Left lung (tissue), 10 donors: Measurements from ENCODE around the gene SECISBP2. TPM values are rescaled to one million over a fixed set of nuclear protein-coding genes. Genes with fewer than 3 reads are reported as not detected.

Experiments
- ATAC-seq: fragments of 200-7000 bp; cut with Tn5 transposase; one replicate; pipeline ENCODE4 v1.9.1; 2020; ENCODE audit warnings: moderate library complexity
- DNase-seq, 4 donors: peaks; one replicate each; pipeline ENCODE4 v3.0.0-alpha.2; 2013 to 2020
- H3K27ac ChIP-seq, 2 donors: fragments of 200-600 bp; sonication (generic) in 1 of 2; one replicate each; pipeline versions ENCODE4 v1.5.0 to v1.8.0; 2020 to 2021
- H3K27me3 ChIP-seq, 2 donors: fragments of 200-600 bp; sonication (generic) in 1 of 2; one replicate each; pipeline versions ENCODE4 v1.5.0 to v1.8.0; 2020 to 2021
- H3K36me3 ChIP-seq, 2 donors: fragments of 200-600 bp; sonication (generic) in 1 of 2; one replicate each; pipeline versions ENCODE4 v1.5.0 to v1.8.0; 2020 to 2021
- H3K4me1 ChIP-seq, 2 donors: fragments of 200-600 bp; one replicate each; pipeline ENCODE4 v1.8.0; 2021
- H3K4me3 ChIP-seq, 2 donors: fragments of 200-600 bp; sonication (generic) in 1 of 2; one replicate each; pipeline versions ENCODE4 v1.5.0 to v1.8.0; 2020 to 2021; ENCODE audit warnings: mild to moderate bottlenecking in 1 of 2
- H3K9me3 ChIP-seq, 2 donors: fragments of 200-600 bp; sonication (generic) in 1 of 2; one replicate each; pipeline versions ENCODE4 v1.5.0 to v1.8.0; 2020 to 2021
- intact Hi-C, 2 donors: fragments of 100-400 bp; cut with DNase I; formaldehyde crosslinking; loops; one replicate each; pipeline versions ENCODE4 v1.11.2 to v1.14.2; 2022
- polyA plus RNA-seq, 6 donors: library from polyadenylated mRNA; unstranded; fragments of 120-200 nt; gene quantifications; one replicate each; pipeline ENCODE4 v1.2.1, GENCODE V29; 2013; ENCODE audit not compliant: insufficient read length in 6 of 6
- total RNA-seq, 2 donors: library from RNA; stranded (reverse); fragmentation: NEBNext Ultra II Directional; extraction: Animal tissue kit (Norgen Biotek cat#: 25700); gene quantifications; one replicate each; pipeline ENCODE4 v1.2.1, GENCODE V29; 2021
- TF ChIP-seq, protein P1 (sequence below), 2 donors: fragments of 200-600 bp; sonication (generic) in 1 of 2; IDR thresholded peaks; one replicate each; pipeline versions ENCODE4 v1.5.0 to v1.8.0; 2021; ENCODE audit warnings: antibody characterized with exemption in 2 of 2
- donor health status: DM: no; HTN: yes; CAD: no.
- donor health status: DM: no; HTN: no; CAD: no.

Gene SECISBP2
- total and polyA plus RNA-seq, 8 donors, result 31.4 to 92.8 (median 89.3) TPM

DNA sequence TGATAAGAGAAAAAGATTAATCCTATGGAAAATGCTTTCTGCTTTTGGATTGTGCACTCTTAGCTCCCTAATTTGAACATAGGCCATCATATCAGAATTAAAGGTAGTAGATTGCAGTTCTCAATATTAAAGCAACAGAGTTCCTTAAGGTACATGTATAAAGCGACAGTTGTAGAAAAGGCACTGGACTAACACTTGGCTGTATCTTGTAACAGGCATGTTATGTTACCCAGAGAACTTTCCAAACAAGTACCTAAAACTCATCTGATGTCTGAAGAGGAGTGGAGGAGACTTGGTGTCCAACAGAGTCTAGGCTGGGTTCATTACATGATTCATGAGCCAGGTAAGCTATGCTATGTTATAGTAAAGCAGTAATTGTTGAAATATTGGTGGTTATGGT lies 3.3 kb upstream of the SECISBP2 start:
- H3K4me3 ChIP-seq, result no peak overlapping the region
- H3K9me3 ChIP-seq, result no peaks in the 10 kb centered on the region
- DNase-seq (no peak), ATAC-seq (no peak)
- peaks cover 0 to 14% of the 10 kb centered on the region in 2 donors for H3K36me3 ChIP-seq
- peaks cover 29 to 57% of the 10 kb centered on the region in 2 donors for H3K4me1 ChIP-seq
- H3K27me3 ChIP-seq, result no peaks in the 10 kb centered on the region
- H3K27ac ChIP-seq, result no peak overlapping the region
- TF ChIP-seq, protein P1, sequence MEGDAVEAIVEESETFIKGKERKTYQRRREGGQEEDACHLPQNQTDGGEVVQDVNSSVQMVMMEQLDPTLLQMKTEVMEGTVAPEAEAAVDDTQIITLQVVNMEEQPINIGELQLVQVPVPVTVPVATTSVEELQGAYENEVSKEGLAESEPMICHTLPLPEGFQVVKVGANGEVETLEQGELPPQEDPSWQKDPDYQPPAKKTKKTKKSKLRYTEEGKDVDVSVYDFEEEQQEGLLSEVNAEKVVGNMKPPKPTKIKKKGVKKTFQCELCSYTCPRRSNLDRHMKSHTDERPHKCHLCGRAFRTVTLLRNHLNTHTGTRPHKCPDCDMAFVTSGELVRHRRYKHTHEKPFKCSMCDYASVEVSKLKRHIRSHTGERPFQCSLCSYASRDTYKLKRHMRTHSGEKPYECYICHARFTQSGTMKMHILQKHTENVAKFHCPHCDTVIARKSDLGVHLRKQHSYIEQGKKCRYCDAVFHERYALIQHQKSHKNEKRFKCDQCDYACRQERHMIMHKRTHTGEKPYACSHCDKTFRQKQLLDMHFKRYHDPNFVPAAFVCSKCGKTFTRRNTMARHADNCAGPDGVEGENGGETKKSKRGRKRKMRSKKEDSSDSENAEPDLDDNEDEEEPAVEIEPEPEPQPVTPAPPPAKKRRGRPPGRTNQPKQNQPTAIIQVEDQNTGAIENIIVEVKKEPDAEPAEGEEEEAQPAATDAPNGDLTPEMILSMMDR (IDR thresholded peaks at IDR 0.05), result no peak
- intact Hi-C loops, result loop anchor here in 1 of 2 donors (5.0 kb wide), 1 partner anchor 232 kb away; no protein-coding TSS in a partner anchor

GRCh38 chr9:89315482-89315881 lies 2.8 kb upstream of the SECISBP2 start:
- peaks cover 28 to 61% of the 10 kb centered on the region in 2 donors for H3K4me1 ChIP-seq
- peaks cover 0 to 14% of the 10 kb centered on the region in 2 donors for H3K36me3 ChIP-seq
- DNase-seq (no peak), ATAC-seq (no peak)
- intact Hi-C loops, result loop anchor here in 1 of 2 donors (5.0 kb wide), 1 partner anchor 232 kb away; no protein-coding TSS in a partner anchor
- TF ChIP-seq, protein P1 (IDR thresholded peaks at IDR 0.05), result no peak
- H3K9me3 ChIP-seq, result no peaks in the 10 kb centered on the region
- H3K27me3 ChIP-seq, result no peaks in the 10 kb centered on the region
- no peak overlapping the region for H3K27ac ChIP-seq
- no peak overlapping the region for H3K4me3 ChIP-seq

GRCh38 chr9:89317282-89317681 lies 1.0 kb upstream of the SECISBP2 start:
- DNase-seq (no peak), ATAC-seq (no peak)
- Histone ChIP-seq H3K4me3 (peak overlapping the region in 1 of 2 donors; percentile 59), H3K36me3 (peaks cover 0 to 14% of the 10 kb centered on the region in 2 donors), H3K27me3 (no peaks in the 10 kb centered on the region), H3K9me3 (no peaks in the 10 kb centered on the region), H3K27ac (peak overlapping the region; percentile 99 to 100), H3K4me1 (peaks cover 24 to 68% of the 10 kb centered on the region in 2 donors)
- TF ChIP-seq, protein P1 (IDR thresholded peaks at IDR 0.05), result no peak
- intact Hi-C loops, result loop anchor here in 1 of 2 donors (5.0 kb wide), 1 partner anchor 230 kb away; no protein-coding TSS in a partner anchor

GRCh38 chr9:89319015-89319905 lies 960 bp downstream of the SECISBP2 start:
- TF ChIP-seq, protein P1 (IDR thresholded peaks at IDR 0.05), result no peak
- H3K27me3 ChIP-seq, result no peaks in the 10 kb centered on the region
- ATAC-seq, result peak; percentile 4
- H3K27ac ChIP-seq, result peak overlapping the region; percentile 99 to 100
- no peaks in the 10 kb centered on the region for H3K9me3 ChIP-seq
- intact Hi-C loops, result loop anchor here in 1 of 2 donors (5.0 kb wide), 1 partner anchor 228 kb away; no protein-coding TSS in a partner anchor
- H3K4me3 ChIP-seq, result peak overlapping the region; percentile 41 to 59
- H3K4me1 ChIP-seq, result peaks cover 15 to 68% of the 10 kb centered on the region in 2 donors
- peaks cover 0 to 14% of the 10 kb centered on the region in 2 donors for H3K36me3 ChIP-seq
- peak in 1 of 4 donors; percentile 13 for DNase-seq

DNA sequence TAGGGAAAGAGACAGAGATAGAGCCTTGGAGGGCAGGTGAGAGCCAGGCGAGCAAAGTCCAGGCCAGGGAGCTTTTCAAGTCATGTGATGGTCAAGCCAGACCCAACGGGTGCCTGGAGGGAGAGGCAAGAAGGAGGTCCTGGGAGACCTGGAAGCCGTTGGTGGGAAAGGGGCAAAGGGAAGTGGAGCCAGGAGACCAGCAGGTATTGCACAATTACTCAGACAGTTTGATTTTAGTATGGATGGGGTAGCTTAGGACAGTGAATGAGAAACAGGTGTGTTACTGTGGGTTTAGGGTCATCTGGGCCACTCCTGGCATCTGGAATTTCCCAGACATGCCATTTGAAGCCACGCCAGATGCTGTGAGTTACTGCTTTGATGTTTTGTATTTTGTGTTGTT lies 5.1 kb downstream of the SECISBP2 start:
- ATAC-seq (no peak), DNase-seq (no peak)
- no peak overlapping the region for H3K4me3 ChIP-seq
- TF ChIP-seq, protein P1 (IDR thresholded peaks at IDR 0.05), result no peak
- intact Hi-C loops, result no loop called here
- H3K27me3 ChIP-seq, result no peaks in the 10 kb centered on the region
- H3K9me3 ChIP-seq, result no peaks in the 10 kb centered on the region
- peaks cover 0 to 31% of the 10 kb centered on the region in 2 donors for H3K36me3 ChIP-seq
- H3K27ac ChIP-seq, result no peak overlapping the region
- peaks cover 5 to 53% of the 10 kb centered on the region in 2 donors for H3K4me1 ChIP-seq
